GM13977 (cell line): ENCODE results near the gene WNT3.

Source experiments
- DNase-seq: peaks from one replicate; pipeline ENCODE4 v3.0.0; 2012; ENCODE audit warnings: low spot score
- in situ Hi-C: fragments of 300-500 bp; cut with MboI; formaldehyde crosslinking; loops from one replicate; pipeline ENCODE4 v1.12.0; 2022; ENCODE audit warnings: low sequenced_read_pairs, low pct_unique_long_range_greater_than_20kb, mixed read lengths, inconsistent platforms; ENCODE audit not compliant: unreplicated experiment
- TF ChIP-seq, protein P1 (sequence below): IDR thresholded peaks from 2 replicates; pipeline ENCODE4 v1.5.1; 2012; ENCODE audit warnings: mild to moderate bottlenecking, control low read depth; ENCODE audit not compliant: insufficient read depth; ENCODE audit errors: extremely low read depth, missing control alignments

WNT3 gene

DNA sequence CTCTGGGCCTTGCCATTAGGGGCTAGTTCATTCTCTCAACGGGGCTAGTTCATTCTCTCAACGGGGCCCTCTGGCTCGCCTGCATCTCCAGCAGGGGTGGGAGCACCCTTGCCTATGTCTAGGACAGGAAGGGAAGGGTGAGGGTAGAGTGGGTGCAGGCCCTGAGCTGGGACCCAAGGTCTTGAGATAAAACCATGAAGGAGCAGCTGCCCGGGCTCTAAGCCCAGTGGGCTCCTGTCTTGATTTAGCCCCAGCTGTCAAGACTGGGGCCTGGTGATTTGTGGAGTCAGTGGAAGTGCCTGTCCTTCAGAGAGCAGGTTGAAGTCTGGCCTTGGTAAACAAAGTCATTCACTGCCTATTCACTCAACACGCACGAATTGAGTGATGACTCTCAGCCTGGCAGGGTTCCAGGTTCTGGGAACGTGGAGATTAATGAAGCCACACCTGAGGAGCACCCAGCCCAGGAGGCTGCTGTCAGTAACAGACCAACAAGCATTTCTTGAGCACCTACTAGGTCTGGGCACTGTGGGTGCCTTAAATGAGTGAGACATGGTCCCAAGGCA, 35.4 kb downstream of the WNT3 start:
- in situ Hi-C loops = loop anchor here (25.0 kb wide), 2 partner anchors 104 to 1196 kb away; no protein-coding TSS in a partner anchor
- no peak for DNase-seq
- TF ChIP-seq, protein P1, sequence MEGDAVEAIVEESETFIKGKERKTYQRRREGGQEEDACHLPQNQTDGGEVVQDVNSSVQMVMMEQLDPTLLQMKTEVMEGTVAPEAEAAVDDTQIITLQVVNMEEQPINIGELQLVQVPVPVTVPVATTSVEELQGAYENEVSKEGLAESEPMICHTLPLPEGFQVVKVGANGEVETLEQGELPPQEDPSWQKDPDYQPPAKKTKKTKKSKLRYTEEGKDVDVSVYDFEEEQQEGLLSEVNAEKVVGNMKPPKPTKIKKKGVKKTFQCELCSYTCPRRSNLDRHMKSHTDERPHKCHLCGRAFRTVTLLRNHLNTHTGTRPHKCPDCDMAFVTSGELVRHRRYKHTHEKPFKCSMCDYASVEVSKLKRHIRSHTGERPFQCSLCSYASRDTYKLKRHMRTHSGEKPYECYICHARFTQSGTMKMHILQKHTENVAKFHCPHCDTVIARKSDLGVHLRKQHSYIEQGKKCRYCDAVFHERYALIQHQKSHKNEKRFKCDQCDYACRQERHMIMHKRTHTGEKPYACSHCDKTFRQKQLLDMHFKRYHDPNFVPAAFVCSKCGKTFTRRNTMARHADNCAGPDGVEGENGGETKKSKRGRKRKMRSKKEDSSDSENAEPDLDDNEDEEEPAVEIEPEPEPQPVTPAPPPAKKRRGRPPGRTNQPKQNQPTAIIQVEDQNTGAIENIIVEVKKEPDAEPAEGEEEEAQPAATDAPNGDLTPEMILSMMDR = no peak

DNA sequence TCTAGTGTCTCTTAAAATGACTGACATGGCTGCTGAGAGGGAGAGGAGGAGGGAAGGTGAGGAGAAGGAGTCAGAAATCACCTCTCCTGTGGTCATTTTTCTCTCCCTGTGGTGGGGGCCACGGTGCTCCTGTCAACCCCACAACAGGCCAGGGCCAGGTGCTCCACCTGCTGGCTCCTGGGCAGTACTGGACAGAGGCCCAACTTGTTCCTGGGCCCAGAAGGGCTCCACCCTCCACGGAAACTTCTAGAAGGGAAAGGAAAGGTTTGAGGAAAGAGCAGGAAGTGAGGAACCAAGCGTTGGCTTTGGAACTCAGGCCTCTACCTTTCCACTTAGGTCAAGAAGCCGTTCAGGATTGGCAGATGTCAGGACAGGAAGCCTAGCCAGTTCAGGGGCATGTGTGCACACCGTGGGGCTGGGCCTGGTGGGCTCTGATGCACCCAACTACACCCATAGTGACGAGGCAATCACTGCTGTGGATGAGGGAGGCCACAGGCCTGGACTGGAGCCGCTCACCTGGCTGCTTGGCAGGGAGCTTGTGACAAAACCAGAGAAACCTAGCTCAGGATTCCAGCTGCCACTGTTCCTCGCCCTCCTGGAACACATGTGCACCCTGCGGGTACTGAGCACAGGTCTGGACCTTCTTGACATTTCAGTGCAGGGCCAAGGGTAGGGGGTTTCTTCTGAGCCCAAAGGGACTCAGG, 36.1 kb downstream of the WNT3 start:
- TF ChIP-seq, protein P1 = peak; percentile 75
- peak; percentile 63 for DNase-seq
- in situ Hi-C loops = loop anchor here (25.0 kb wide), 2 partner anchors 105 to 1195 kb away; no protein-coding TSS in a partner anchor

DNA sequence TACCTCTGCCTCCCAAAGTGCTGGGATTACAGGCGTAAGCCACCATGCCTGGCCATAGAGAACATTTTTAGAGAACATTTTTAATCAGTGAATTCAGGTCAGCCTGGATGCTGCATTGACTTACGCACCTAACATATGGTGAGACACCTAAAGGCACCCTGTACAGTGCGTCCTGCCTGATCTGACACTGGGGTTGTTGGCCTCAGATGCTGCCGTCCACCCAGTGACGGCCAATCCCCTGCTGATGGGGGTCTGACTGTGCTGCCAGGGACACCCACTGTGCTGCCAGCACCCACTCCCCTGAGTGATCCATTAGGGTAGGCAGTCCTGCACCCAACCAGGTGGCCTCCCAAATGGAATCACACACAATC, 38.5 kb downstream of the WNT3 start:
- DNase-seq = no peak
- TF ChIP-seq, protein P1 = no peak
- in situ Hi-C loops = loop anchor here (25.0 kb wide), 2 partner anchors 107 to 1193 kb away; no protein-coding TSS in a partner anchor

DNA sequence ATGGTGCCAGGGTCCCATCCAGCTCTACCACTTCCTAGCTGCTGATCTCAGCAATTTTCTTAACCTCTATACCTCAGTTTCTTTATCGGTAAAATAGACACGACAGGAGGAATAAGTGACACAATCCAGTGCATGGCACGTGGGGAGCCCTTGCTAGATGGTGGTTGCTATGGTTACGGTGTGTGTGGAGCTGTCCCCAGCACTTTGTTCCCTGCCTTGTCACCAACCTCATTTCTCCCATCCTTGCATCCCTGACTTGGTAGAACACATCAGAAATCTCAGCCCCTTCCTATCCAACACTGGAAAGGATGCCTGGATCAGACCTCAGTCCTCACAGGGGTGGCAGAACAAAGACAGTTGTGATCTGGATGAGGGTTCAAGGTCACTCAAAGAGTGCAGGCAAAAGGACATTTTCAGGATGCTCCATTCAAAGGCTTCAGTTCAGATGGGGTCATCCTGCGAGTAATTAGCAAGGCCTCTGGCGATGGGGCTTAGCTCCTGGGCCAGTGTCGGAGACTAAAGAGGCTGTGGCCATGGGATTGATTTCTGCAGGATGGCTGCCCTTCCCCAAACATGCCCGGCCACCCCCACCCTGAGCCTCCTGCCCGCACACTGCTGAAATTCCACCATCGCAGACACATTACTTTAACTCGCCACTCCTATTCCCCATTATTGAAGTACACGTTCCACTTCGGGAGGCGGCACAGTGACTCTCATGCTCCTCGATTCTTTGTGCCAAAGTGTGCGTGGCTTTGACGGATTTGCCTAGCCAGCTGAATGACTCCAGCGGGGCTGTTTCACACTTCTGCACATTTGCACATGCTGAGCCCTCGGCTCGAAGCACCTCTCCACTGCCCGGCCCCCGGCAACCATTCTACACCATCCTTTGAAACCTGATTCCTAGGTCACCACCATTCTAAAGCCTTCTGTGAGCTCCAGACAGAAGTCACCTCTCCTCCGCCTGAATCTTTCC, 40.3 kb downstream of the WNT3 start:
- no peak for DNase-seq
- in situ Hi-C loops = loop anchor here (25.0 kb wide), 2 partner anchors 109 to 1191 kb away; no protein-coding TSS in a partner anchor
- TF ChIP-seq, protein P1 = no peak

DNA sequence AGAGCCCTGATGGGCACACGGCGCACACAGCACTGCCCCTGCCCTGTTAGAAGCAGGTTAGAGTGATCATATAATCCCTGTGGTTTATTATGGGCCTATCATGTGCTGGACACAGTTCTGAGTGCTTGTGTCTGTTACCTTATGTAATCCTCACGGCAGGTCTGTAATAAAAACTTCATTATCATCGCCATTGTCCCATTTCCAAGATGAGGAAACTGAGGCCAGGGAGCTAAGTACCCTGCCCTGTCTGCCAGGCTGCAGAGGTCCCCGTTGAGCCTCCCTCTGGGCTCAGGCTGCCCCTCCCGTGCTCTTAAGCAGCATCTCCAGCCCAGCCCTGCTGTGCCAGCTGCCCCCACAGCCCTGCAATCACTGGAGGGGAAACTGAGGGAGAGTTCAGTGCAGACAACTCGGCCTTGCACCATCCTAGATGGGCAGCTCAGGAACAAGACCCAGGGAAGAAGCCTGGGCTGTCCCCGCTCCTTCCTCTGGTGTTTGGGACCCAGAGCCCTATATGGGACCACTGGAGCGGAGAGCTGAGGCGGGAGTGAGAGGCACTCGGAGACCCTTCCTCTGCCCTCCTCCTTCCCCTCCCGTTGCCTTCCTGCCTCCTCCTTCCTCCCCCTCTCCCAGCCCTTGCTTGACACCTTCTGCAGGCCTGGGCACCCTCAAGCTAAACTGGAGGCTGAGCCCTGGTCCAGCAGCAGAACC, 42.0 kb downstream of the WNT3 start:
- TF ChIP-seq, protein P1 = no peak
- in situ Hi-C loops = loop anchor here (25.0 kb wide), 2 partner anchors 111 to 1189 kb away; no protein-coding TSS in a partner anchor
- DNase-seq = no peak

DNA sequence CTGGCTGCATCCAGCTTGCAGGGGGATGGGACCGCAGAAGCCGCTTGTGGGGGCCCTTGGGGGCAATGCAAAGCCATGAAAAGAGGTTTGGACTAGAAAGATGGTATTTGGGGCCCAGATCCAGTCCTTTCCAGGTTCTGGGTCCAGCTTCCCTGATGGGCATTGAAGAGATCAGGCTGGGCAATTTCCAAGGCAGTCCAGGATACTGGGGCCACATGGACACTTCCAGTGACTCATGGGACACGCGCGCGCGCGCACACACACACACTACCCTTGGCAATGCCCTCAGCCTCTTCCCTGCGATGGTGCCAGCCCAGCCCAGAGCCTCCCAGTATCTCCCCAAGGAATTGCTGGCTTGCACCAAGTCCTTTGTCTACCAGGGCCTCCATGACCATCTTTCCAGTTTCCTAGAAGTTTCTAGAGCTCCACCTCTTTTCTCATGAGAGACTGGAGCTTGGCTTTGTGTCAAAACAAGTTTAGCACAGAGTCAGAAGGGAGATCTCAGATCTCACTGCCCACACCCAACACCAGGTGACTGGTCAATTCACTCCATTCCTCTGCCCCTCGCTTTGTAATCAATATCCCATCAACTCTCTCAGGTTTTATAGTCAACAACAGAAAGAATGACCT, 44.3 kb downstream of the WNT3 start:
- no peak for DNase-seq
- TF ChIP-seq, protein P1 = no peak
- in situ Hi-C loops = no loop called here
